Muscle of arm (tissue), 12 donors: ENCODE measurements around the gene MMP14. TPM values are rescaled to one million over a fixed set of nuclear protein-coding genes. Genes with fewer than 3 reads are reported as not detected.

ENCODE experiments used
- polyA plus RNA-seq, 12 donors: library from polyadenylated mRNA; unstranded; fragments of 120-200 nt; gene quantifications; one replicate each; pipeline ENCODE4 v1.2.1, GENCODE V29; 2013; ENCODE audit not compliant: insufficient read length in 12 of 12

The MMP14 gene
- polyA plus RNA-seq, 12 donors = 114 to 285 (median 170) TPM; not detected in 1

Other genes starting within 250 kb of the MMP14 start
- gene DAD1, start 247.4 kb upstream of the MMP14 start, polyA plus RNA-seq = 100 to 1,000 TPM in 11 of 12 donors, not detected in 1; 116 to 191 (median 140) TPM
- 10 to 100 TPM in 11 of 12 donors, not detected in 1; 11.6 to 25.3 (median 15.6) TPM for gene ABHD4, start 238.3 kb upstream of the MMP14 start, polyA plus RNA-seq
- gene OR6J1, start 192.2 kb upstream of the MMP14 start, polyA plus RNA-seq = under 1 TPM in 9 of 12 donors, not detected in 3; 0.04 to 0.24 (median 0.18) TPM
- gene OXA1L, start 69.9 kb upstream of the MMP14 start, polyA plus RNA-seq = 100 to 1,000 TPM in 11 of 12 donors, not detected in 1; 150 to 268 (median 226) TPM
- 10 to 100 TPM in 11 of 12 donors, not detected in 1; 14.0 to 34.9 (median 26.6) TPM for gene SLC7A7, start 21.1 kb upstream of the MMP14 start, polyA plus RNA-seq
- gene MRPL52, start 6.7 kb upstream of the MMP14 start, polyA plus RNA-seq = 10 to 100 TPM in 11 of 12 donors, not detected in 1; 52.5 to 71.0 (median 60.1) TPM
- gene LRP10, start 35.2 kb downstream of the MMP14 start, polyA plus RNA-seq = 10 to 100 TPM in 11 of 12 donors, not detected in 1; 29.7 to 49.0 (median 37.2) TPM
- under 1 TPM in 8 of 12 donors, not detected in 4; 0.09 to 0.46 (median 0.14) TPM for gene REM2, start 46.6 kb downstream of the MMP14 start, polyA plus RNA-seq
- 10 to 100 TPM in 11 of 12 donors, not detected in 1; 48.3 to 86.1 (median 57.0) TPM for gene RBM23, start 82.6 kb downstream of the MMP14 start, polyA plus RNA-seq
- gene PRMT5, start 92.8 kb downstream of the MMP14 start, polyA plus RNA-seq = 10 to 100 TPM in 11 of 12 donors, not detected in 1; 54.0 to 87.0 (median 73.5) TPM
- 10 to 100 TPM in 11 of 12 donors, not detected in 1; 29.2 to 54.0 (median 40.1) TPM for gene HAUS4, start 120.5 kb downstream of the MMP14 start, polyA plus RNA-seq
- 100 to 1,000 TPM in 1 of 12 donors, 10 to 100 TPM in 11; 36.7 to 167 (median 42.0) TPM for gene AJUBA, start 146.0 kb downstream of the MMP14 start, polyA plus RNA-seq
- gene C14orf93, start 173.6 kb downstream of the MMP14 start, polyA plus RNA-seq = 10 to 100 TPM in 8 of 12 donors, 1 to 10 TPM in 3, not detected in 1; 8.9 to 17.0 (median 11.6) TPM
- 100 to 1,000 TPM in 11 of 12 donors, not detected in 1; 111 to 238 (median 212) TPM for gene PSMB5, start 198.3 kb downstream of the MMP14 start, polyA plus RNA-seq
- gene PSMB11, start 205.6 kb downstream of the MMP14 start, polyA plus RNA-seq = not detected
- gene CDH24, start 220.9 kb downstream of the MMP14 start, polyA plus RNA-seq = 10 to 100 TPM in 2 of 12 donors, 1 to 10 TPM in 9, not detected in 1; 2.3 to 12.5 (median 3.7) TPM